ENCODE results near the gene GPR161. TPM values are rescaled to one million over a fixed set of nuclear protein-coding genes. Genes with fewer than 3 reads are reported as not detected.
A peak's percentile ranks its signal among the peaks of the same experiment; 100 is the strongest.

GPR161 gene
- total and polyA plus RNA-seq, 9 of the 15 experiments (the other 6 are each of a cell fraction or from before 2014, with no cell fraction given) = 0.15 to 2.4 (median 0.76) TPM

GRCh38 chr1:168161459-168161858, 24.7 kb upstream of the GPR161 start:
- ChIA-PET CTCF (ENCODE audit: low intra/inter-chr PET ratio) (no interaction called here), POLR2A (interaction anchor here (0.7 to 1.9 kb wide), 4 partner anchors 9 to 340 kb away, joined by 3 to 4 read pairs (median 3); no protein-coding TSS in a partner anchor)
- DNase-seq (ENCODE audit: extremely low read depth in 1 of 4, low spot score in 3 of 4) = peak in 3 of 4 experiments; percentile 34 to 95 (median 76)
- 8% methylated on average over 2 of the region's 2 CpGs for WGBS (ENCODE audit: insufficient coverage, low coverage, missing lambda C conversion rate)
- Histone ChIP-seq H4K20me1 (replicated peaks; ENCODE audit: control insufficient read depth, insufficient read depth, low read length) (no peaks in the 10 kb centered on the region), H3K4me2 (ENCODE audit: insufficient read depth, low read length) (peak overlapping the region; percentile 54), H3K4me1 (replicated peaks in 1 of 2; ENCODE audit: control insufficient read depth in 2 of 2, insufficient read depth in 2 of 2, low read length in 2 of 2) (peaks cover 9% of the 10 kb centered on the region in 2 experiments; a peak in 4 of 5 replicates), H3K79me2 (ENCODE audit: control insufficient read depth, insufficient read depth, low read length) (no peaks in the 10 kb centered on the region), H2AFZ (ENCODE audit: low read depth, low read length) (peak overlapping the region; percentile 87), H3K9ac (ENCODE audit: insufficient read depth in 1 of 2, low read depth in 2 of 2, low read length in 2 of 2) (peak overlapping the region in 1 of 2 experiments; percentile 2; a peak in 2 of 4 replicates), H3K27me3 (ENCODE audit: control insufficient read depth in 2 of 2, insufficient read depth in 2 of 2, low read length in 2 of 2) (no peaks in the 10 kb centered on the region), H3K9me3 (replicated peaks; ENCODE audit: control insufficient read depth, insufficient read depth, low read depth, low read length) (peaks cover 2% of the 10 kb centered on the region; the same call in 1 of the 2 replicates), H3K27ac (ENCODE audit: extremely low read depth, low read depth, low read length) (no peak overlapping the region; the same call in 2 of the 3 replicates), H3K36me3 (ENCODE audit: control insufficient read depth, insufficient read depth, low read length) (no peaks in the 10 kb centered on the region), H3K9me1 (ENCODE audit: control insufficient read depth, insufficient read depth, low read length) (no peaks in the 10 kb centered on the region), H3K4me3 (no peak overlapping the region)
- no TSS peak for BruUV-seq (replicated peaks)
- peak; percentile 90 for FAIRE-seq
- peak; percentile 98 for ATAC-seq
- intact Hi-C loops (cut with micrococcal nuclease) = loop anchor here (1.0 to 5.0 kb wide), 4 partner anchors 61 to 204 kb away; no protein-coding TSS in a partner anchor
- in situ Hi-C loops (cut with MboI) = no loop called here
- no peak for TF ChIP-seq KDM2B (CRISPR knock-in tag; IDR thresholded peaks at IDR 0.05)
- no peak for TF ChIP-seq GABPB1 (CRISPR knock-in tag; IDR thresholded peaks at IDR 0.05)
- no peak for TF ChIP-seq CHD2 (IDR thresholded peaks at IDR 0.05; ENCODE audit: low read depth, low read length)
- peak; percentile 27; the same call in 1 of the 2 replicates for TF ChIP-seq CEBPZ (IDR thresholded peaks at IDR 0.05; ENCODE audit: borderline replicate concordance, low read depth, low read length)
- TF ChIP-seq HNRNPK (IDR thresholded peaks at IDR 0.05; ENCODE audit: low read depth, low read length, poor library complexity, severe bottlenecking) = no peak
- TF ChIP-seq CHD7 (IDR thresholded peaks at IDR 0.05; ENCODE audit: low read depth, low read length) = no peak
- TF ChIP-seq ZNF444 (CRISPR knock-in tag; IDR thresholded peaks at IDR 0.05) = no peak

Measured in K562 (cell line).